Measurements from ENCODE around the gene TTC23. TPM values are rescaled to one million over a fixed set of nuclear protein-coding genes. Genes with fewer than 3 reads are reported as not detected.

Gene TTC23
- total and polyA plus RNA-seq, 7 donors = 2.1 to 11.2 (median 7.8) TPM

DNA sequence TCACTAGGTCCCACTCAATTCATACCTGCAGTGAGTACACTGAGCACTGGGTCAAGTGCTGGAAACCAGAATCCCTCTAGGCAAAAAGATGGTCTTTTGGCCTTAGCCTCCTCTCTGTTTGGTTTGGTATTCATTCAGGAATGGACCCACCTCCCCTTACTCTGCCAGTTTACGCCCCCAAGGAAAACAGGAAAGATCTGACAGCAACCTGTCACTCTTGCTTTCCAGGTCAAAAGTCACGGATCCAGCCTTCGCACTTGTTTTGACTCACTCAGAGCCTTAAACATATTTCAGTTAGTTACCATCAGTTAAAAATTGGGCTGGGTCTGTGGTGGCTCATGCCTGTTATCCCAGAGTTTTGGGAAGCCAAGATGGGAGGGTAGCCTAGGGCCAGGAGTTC, 76.4 kb downstream of the TTC23 start:
- Histone ChIP-seq H3K4me3 (no peak overlapping the region), H3K27ac (peak overlapping the region; percentile 94), H3K9me3 (no peaks in the 10 kb centered on the region), H3K27me3 (ENCODE audit: insufficient read depth in 3 of 3, low read length in 2 of 3) (no peaks in the 10 kb centered on the region), H3K4me1 (peaks cover 84% of the 10 kb centered on the region), H3K36me3 (ENCODE audit: insufficient read depth in 1 of 2, low read depth in 1 of 2) (no peaks in the 10 kb centered on the region)
- ATAC-seq (no peak), DNase-seq (no peak)
- intact Hi-C loops (cut with DNase I) = loop anchor here in 1 of 2 donors (5.0 kb wide), 3 partner anchors 36 to 51 kb away; no protein-coding TSS in a partner anchor
- TF ChIP-seq CTCF (IDR thresholded peaks at IDR 0.05) = no peak
- 86 to 92% (median 87%) methylated on average over 3 of the region's 3 CpGs for WGBS, 3 donors

DNA sequence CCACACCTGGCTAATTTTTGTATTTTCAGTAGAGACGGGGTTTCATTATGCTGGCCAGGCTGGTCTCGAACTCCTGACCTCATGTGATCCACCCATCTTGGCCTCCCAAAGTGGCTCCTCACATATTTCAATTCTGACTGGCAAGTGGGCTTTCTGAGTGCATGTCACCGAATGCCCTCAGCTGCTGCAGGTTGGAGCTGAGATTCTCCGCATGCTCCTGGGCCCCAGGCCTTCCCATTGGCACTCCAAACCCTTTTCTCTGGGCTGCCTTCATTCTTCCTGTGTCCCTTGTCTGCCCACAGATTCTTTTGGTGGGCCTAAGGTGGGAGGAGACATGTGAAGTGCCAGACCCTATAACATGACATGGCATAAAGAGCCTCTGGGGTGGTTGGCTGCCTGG, 77.2 kb downstream of the TTC23 start:
- H3K36me3 ChIP-seq (ENCODE audit: insufficient read depth in 1 of 2, low read depth in 1 of 2) = no peaks in the 10 kb centered on the region
- no peaks in the 10 kb centered on the region for H3K9me3 ChIP-seq
- no peak for TF ChIP-seq CTCF (IDR thresholded peaks at IDR 0.05)
- intact Hi-C loops (cut with DNase I) = loop anchor here in 1 of 2 donors (5.0 kb wide), 3 partner anchors 35 to 50 kb away; no protein-coding TSS in a partner anchor
- ATAC-seq = no peak
- no peaks in the 10 kb centered on the region for H3K27me3 ChIP-seq (ENCODE audit: insufficient read depth in 3 of 3, low read length in 2 of 3)
- WGBS, 3 donors = 91 to 98% (median 94%) methylated on average over 4 of the region's 4 CpGs
- peak overlapping the region; percentile 94 for H3K27ac ChIP-seq
- peaks cover 83% of the 10 kb centered on the region for H3K4me1 ChIP-seq
- no peak overlapping the region for H3K4me3 ChIP-seq
- DNase-seq = no peak

- peak; percentile 38 to 61 (median 49) for ATAC-seq
- no peaks in the 10 kb centered on the region for H3K9me3 ChIP-seq
- H3K36me3 ChIP-seq (ENCODE audit: insufficient read depth in 1 of 2, low read depth in 1 of 2) = peaks cover 0 to 3% of the 10 kb centered on the region in 2 donors
- no peak for DNase-seq
- no peaks in the 10 kb centered on the region for H3K27me3 ChIP-seq (ENCODE audit: insufficient read depth in 3 of 3, low read length in 2 of 3)
- peaks cover 80% of the 10 kb centered on the region for H3K4me1 ChIP-seq
- 22 to 44% (median 30%) methylated on average over 7 of the region's 7 CpGs for WGBS, 3 donors
- intact Hi-C loops (cut with DNase I) = loop anchor here in 1 of 2 donors (5.0 kb wide), 3 partner anchors 33 to 48 kb away; no protein-coding TSS in a partner anchor
- H3K4me3 ChIP-seq = no peak overlapping the region
- TF ChIP-seq CTCF (IDR thresholded peaks at IDR 0.05) = peak; percentile 35
- peak overlapping the region; percentile 94 for H3K27ac ChIP-seq
Measured at GRCh38 chr15:99170476-99171065, 78.8 kb downstream of the TTC23 start.

DNA sequence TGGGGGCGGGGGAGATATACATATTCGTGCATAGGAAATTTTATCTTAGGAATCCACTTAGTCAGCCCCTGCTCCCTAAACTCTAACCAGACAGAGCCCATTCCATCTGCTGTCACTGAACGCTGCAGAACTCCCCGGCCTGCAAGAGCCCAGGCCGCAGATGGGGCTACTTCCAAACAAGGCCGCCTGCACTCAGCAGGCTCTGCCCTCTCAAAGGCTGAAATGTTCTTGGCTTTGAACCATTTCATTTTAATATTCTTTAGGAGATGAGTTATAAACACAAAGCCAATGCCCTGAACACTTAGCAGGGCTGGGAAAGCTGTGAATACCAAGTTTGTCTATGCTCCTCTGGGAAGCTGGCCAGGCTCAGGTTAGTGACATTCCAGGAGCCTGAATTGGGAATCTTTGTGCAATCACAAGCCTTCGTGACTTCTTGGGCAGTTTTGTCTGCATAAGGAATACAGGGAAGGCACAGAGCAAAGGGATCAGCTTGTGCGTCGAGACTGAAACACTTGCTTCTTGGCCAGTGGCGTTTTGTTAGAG, 79.5 kb downstream of the TTC23 start:
- Histone ChIP-seq H3K4me3 (no peak overlapping the region), H3K27ac (peak overlapping the region; percentile 94), H3K27me3 (ENCODE audit: insufficient read depth in 3 of 3, low read length in 2 of 3) (no peaks in the 10 kb centered on the region), H3K4me1 (peaks cover 77% of the 10 kb centered on the region), H3K9me3 (no peaks in the 10 kb centered on the region), H3K36me3 (ENCODE audit: insufficient read depth in 1 of 2, low read depth in 1 of 2) (peaks cover 0 to 3% of the 10 kb centered on the region in 2 donors)
- no peak for TF ChIP-seq CTCF (IDR thresholded peaks at IDR 0.05)
- ATAC-seq (peak in 2 of 4 donors; percentile 47 to 51), DNase-seq (no peak)
- intact Hi-C loops (cut with DNase I) = loop anchor here (5.0 kb wide), 4 partner anchors 33 to 68 kb away; no protein-coding TSS in a partner anchor
- WGBS, 3 donors = 29 to 55% (median 31%) methylated on average over 10 of the region's 10 CpGs
